ENCODE data around the gene CHRM2. TPM values are rescaled to one million over a fixed set of nuclear protein-coding genes. Genes with fewer than 3 reads are reported as not detected.

The CHRM2 gene
- total RNA-seq, 1 donor from 2014 or later, result not detected

- intact Hi-C loops (cut with micrococcal nuclease), result no loop called here
Observed at GRCh38 chr7:137025469-137026175, 157.2 kb downstream of the CHRM2 start.

- intact Hi-C loops (cut with micrococcal nuclease), result no loop called here
Observed at GRCh38 chr7:137026176-137026500, 157.7 kb downstream of the CHRM2 start.

- intact Hi-C loops (cut with micrococcal nuclease), result no loop called here
Observed at GRCh38 chr7:137032436-137032835, 164.0 kb downstream of the CHRM2 start.

GRCh38 chr7:137036768-137037167 lies 168.3 kb downstream of the CHRM2 start:
- intact Hi-C loops (cut with micrococcal nuclease), result no loop called here

- intact Hi-C loops (cut with micrococcal nuclease), result no loop called here
Observed at GRCh38 chr7:137038706-137039105, 170.3 kb downstream of the CHRM2 start.

GRCh38 chr7:137040745-137041144 lies 172.3 kb downstream of the CHRM2 start:
- intact Hi-C loops (cut with micrococcal nuclease), result no loop called here

- intact Hi-C loops (cut with micrococcal nuclease), result no loop called here
Observed at GRCh38 chr7:137045573-137045972, 177.1 kb downstream of the CHRM2 start.

- intact Hi-C loops (cut with micrococcal nuclease), result no loop called here
Observed at GRCh38 chr7:137069249-137069963, 201.0 kb downstream of the CHRM2 start.
